Spinal cord (tissue), 10 donors: ENCODE data around the gene GDPD1. TPM values are rescaled to one million over a fixed set of nuclear protein-coding genes. Genes with fewer than 3 reads are reported as not detected.
"Not testable (repeated sequence)": the region's sequence is repeated elsewhere in the genome, so short reads cannot be mapped to it uniquely, and the experiment has no call there.

ENCODE experiments used
- DNase-seq, 6 donors: peaks; one replicate each; pipeline versions ENCODE4 v3.0.0 to v3.0.0-alpha.2; 2013 to 2015; ENCODE audit warnings: low spot score in 6 of 6, low read depth in 4 of 6
- H3K27ac ChIP-seq: one replicate; pipeline ENCODE4 v1.5.1; 2013; ENCODE audit warnings: low read depth, low read length, control low read depth
- H3K27me3 ChIP-seq: one replicate; pipeline ENCODE4 v1.6.1; 2013; ENCODE audit warnings: low read length; ENCODE audit not compliant: control insufficient read depth, insufficient read depth
- H3K36me3 ChIP-seq: one replicate; pipeline ENCODE4 v1.6.1; 2013; ENCODE audit warnings: low read length; ENCODE audit not compliant: control insufficient read depth, insufficient read depth
- H3K4me1 ChIP-seq: one replicate; pipeline ENCODE4 v1.6.1; 2013; ENCODE audit warnings: low read length; ENCODE audit not compliant: control insufficient read depth, insufficient read depth
- H3K4me3 ChIP-seq: one replicate; pipeline ENCODE4 v1.5.1; 2013; ENCODE audit warnings: low read depth, low read length, control low read depth
- H3K9me3 ChIP-seq: one replicate; pipeline ENCODE4 v1.6.1; 2013; ENCODE audit warnings: low read length; ENCODE audit not compliant: control insufficient read depth, insufficient read depth
- WGBS: methylation state at CpG from one replicate; pipeline ENCODE4 v1.1.5; 2013; ENCODE audit warnings: missing lambda C conversion rate; ENCODE audit not compliant: insufficient coverage; 5-methylcytosine and 5-hydroxymethylcytosine counted together
- polyA plus RNA-seq, 2 donors: library from polyadenylated mRNA; unstranded; fragments of 120-200 nt; gene quantifications; one replicate each; pipeline ENCODE4 v1.2.1, GENCODE V29; 2013; ENCODE audit not compliant: insufficient read length in 2 of 2
- total RNA-seq, 2 donors: library from RNA; depleted of rRNA in 1 of 2; stranded (reverse); fragments of 120-200 nt in 1 of 2; fragments of >200 nt in 1 of 2; gene quantifications; one replicate each; pipeline versions ENCODE4 v1.2.3 to v1.2.4, GENCODE V29; 2013 to 2014
- donor health status: healthy.

Gene GDPD1
- total and polyA plus RNA-seq, 4 donors, result 14.9 to 63.3 (median 50.7) TPM

DNA sequence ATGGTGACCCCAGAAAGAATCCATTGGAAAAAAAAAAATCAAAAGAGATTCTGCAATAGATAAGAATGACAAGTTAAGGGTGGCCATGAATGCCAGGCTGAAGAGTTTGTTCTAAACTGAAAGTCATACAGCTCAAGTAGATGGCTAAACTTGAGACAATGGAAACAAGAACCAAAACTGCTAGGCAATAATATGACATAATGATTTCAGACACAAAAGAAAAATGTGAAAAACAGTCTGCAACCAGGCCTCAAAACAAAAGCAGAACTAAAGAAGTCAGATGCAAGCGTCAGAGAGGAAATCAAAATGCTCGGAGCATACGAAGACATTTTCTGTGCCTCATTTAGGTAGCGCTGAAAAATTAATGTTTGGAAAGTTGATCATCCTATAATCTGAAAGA, 56.7 kb downstream of the GDPD1 start:
- H3K9me3 ChIP-seq, result no peaks in the 10 kb centered on the region
- no peak overlapping the region for H3K27ac ChIP-seq
- peaks cover 21% of the 10 kb centered on the region for H3K36me3 ChIP-seq
- H3K4me3 ChIP-seq, result no peak overlapping the region
- no peaks in the 10 kb centered on the region for H3K27me3 ChIP-seq
- no peaks in the 10 kb centered on the region for H3K4me1 ChIP-seq
- DNase-seq, result no peak
- 92% methylated on average over 2 of the region's 4 CpGs for WGBS

DNA sequence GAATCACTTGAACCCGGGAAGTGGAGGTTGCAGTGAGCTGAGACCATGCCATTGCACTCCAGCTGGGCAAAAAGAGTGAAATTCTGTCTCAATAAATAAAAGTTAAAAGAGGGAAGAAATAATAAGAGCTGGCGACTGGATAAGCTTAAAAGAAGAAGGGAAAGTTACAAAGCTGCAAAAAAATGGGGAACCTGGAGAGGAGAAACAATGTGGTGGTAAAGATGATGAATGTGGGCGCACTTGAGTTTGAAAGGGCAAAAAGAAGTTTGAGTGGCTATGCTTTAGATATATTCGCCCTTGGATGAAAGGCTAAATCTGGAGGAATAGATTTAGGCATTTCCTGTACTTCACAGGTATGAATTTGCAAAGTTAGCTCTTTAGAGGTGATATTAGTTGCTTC, 58.1 kb downstream of the GDPD1 start:
- Histone ChIP-seq H3K4me1 (no peaks in the 10 kb centered on the region), H3K27me3 (no peaks in the 10 kb centered on the region), H3K27ac (no peak overlapping the region), H3K4me3 (no peak overlapping the region), H3K9me3 (no peaks in the 10 kb centered on the region), H3K36me3 (peaks cover 19% of the 10 kb centered on the region)
- 84% methylated on average over 4 of the region's 4 CpGs for WGBS
- DNase-seq, result no peak

- Histone ChIP-seq H3K4me1 (no peaks in the 10 kb centered on the region), H3K36me3 (peaks cover 11% of the 10 kb centered on the region), H3K27me3 (no peaks in the 10 kb centered on the region), H3K4me3 (no peak overlapping the region), H3K27ac (no peak overlapping the region), H3K9me3 (no peaks in the 10 kb centered on the region)
- 92% methylated on average over 3 of the region's 4 CpGs for WGBS
- DNase-seq, result no peak
Measured at GRCh38 chr17:59284317-59284716, 64.0 kb downstream of the GDPD1 start.

GRCh38 chr17:59287452-59287851, 67.1 kb downstream of the GDPD1 start:
- H3K4me3 ChIP-seq, result no peak overlapping the region
- no peak for DNase-seq
- H3K27me3 ChIP-seq, result no peaks in the 10 kb centered on the region
- H3K4me1 ChIP-seq, result no peaks in the 10 kb centered on the region
- H3K9me3 ChIP-seq, result no peaks in the 10 kb centered on the region
- WGBS, result no CpG with 5 or more reads among the region's 1 CpG
- no peak overlapping the region for H3K27ac ChIP-seq
- H3K36me3 ChIP-seq, result no peaks in the 10 kb centered on the region

- Histone ChIP-seq H3K36me3 (no peaks in the 10 kb centered on the region), H3K4me1 (no peaks in the 10 kb centered on the region), H3K27ac (no peak overlapping the region), H3K27me3 (no peaks in the 10 kb centered on the region), H3K9me3 (no peaks in the 10 kb centered on the region), H3K4me3 (no peak overlapping the region)
- DNase-seq, result no peak
- WGBS, result 100% methylated on average over 2 of the region's 3 CpGs
Measured at GRCh38 chr17:59287891-59288290, 67.6 kb downstream of the GDPD1 start.

DNA sequence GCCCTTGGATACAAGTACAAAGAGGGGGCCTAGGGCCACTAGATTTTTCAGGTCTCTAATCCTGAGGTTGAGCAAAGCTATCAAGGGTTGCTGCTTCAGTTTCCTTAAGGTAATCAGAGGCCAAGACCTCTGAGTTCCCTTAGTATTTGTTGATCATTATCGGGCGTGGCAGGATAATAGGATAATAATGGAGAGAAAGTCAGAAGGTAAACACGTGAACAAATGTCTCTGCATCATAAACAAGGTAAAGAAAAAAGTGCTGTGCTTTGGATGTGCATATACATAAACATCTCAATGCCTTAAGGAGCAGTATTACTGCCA, 69.6 kb downstream of the GDPD1 start:
- no CpG with 5 or more reads among the region's 3 CpGs for WGBS
- no peaks in the 10 kb centered on the region for H3K4me1 ChIP-seq
- no peak overlapping the region for H3K4me3 ChIP-seq
- no peaks in the 10 kb centered on the region for H3K36me3 ChIP-seq
- DNase-seq, result no peak
- H3K27ac ChIP-seq, result no peak overlapping the region
- no peaks in the 10 kb centered on the region for H3K9me3 ChIP-seq
- no peaks in the 10 kb centered on the region for H3K27me3 ChIP-seq

DNA sequence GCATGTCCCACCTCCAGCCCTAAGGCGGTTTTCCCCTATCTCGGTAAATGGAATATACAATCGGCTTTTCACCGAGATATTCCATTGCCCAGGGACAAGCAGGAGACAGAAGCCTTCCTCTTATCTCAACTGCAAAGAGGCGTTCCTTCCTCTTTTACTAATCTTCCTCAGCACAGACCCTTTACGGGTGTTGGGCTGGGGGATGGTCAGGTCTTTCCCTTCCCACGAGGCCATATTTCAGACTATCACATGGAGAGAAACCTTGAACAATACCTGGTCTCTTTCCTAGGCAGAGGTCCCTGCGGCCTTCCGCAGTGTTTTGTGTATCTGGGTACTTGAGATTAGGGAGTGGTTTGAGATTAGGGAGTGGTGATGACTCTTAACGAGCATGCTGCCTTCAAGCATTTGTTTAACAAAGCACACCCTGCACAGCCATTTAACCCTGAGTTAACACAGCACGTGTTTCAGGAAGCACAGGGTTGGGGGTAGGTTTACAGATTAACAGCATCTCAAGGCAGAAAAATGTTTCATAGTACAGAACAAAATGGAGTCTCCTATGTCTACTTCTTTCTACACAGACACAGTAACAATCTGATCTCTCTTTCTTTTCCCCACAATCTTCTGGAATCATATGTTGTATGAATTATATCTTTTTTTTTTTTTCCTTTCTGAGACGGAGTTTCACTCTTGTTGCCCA, 70.1 kb downstream of the GDPD1 start:
- 67% methylated on average over 4 of the region's 12 CpGs for WGBS
- not testable (repeated sequence) for H3K36me3 ChIP-seq, H3K4me3 ChIP-seq, H3K4me1 ChIP-seq, H3K27ac ChIP-seq, H3K27me3 ChIP-seq, H3K9me3 ChIP-seq
- DNase-seq, result peak in 1 of 6 donors; percentile 60

- H3K9me3 ChIP-seq, result no peaks in the 10 kb centered on the region
- no peaks in the 10 kb centered on the region for H3K4me1 ChIP-seq
- H3K36me3 ChIP-seq, result no peaks in the 10 kb centered on the region
- no CpG with 5 or more reads among the region's 1 CpG for WGBS
- no peak overlapping the region for H3K4me3 ChIP-seq
- no peak overlapping the region for H3K27ac ChIP-seq
- no peaks in the 10 kb centered on the region for H3K27me3 ChIP-seq
- no peak for DNase-seq
Measured at GRCh38 chr17:59292174-59292523, 71.8 kb downstream of the GDPD1 start.

DNA sequence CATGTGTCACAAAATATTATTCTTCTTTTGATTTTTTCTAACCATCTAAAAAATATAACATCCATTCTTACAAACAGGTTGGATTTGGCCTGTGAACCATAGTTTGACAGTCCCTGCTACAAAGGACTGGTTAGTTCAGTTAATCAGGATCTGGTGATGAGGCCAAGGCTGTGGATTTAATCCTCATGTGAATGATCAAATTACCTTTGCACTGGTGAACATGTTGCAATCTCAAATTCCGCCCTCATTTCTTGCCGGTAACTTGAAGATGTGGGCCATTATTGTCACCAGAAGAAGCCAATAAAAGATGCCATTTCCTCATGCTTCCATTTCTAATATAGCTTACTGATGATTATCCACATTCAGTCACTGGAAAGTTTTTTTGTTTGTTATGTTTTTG, 75.9 kb downstream of the GDPD1 start:
- Histone ChIP-seq H3K27me3 (no peaks in the 10 kb centered on the region), H3K36me3 (no peaks in the 10 kb centered on the region), H3K9me3 (no peaks in the 10 kb centered on the region), H3K4me1 (no peaks in the 10 kb centered on the region), H3K4me3 (no peak overlapping the region), H3K27ac (no peak overlapping the region)
- WGBS, result no CpG with 5 or more reads among the region's 2 CpGs
- DNase-seq, result no peak

GRCh38 chr17:59298521-59298920, 78.2 kb downstream of the GDPD1 start:
- H3K27me3 ChIP-seq, result no peaks in the 10 kb centered on the region
- 77% methylated on average over 2 of the region's 2 CpGs for WGBS

More at GRCh38 chr17:59298521-59298920, 78.2 kb downstream of the GDPD1 start:
- no peak overlapping the region for H3K4me3 ChIP-seq
- no peaks in the 10 kb centered on the region for H3K36me3 ChIP-seq
- H3K4me1 ChIP-seq, result no peaks in the 10 kb centered on the region
- H3K27ac ChIP-seq, result no peak overlapping the region
- DNase-seq, result no peak
- no peaks in the 10 kb centered on the region for H3K9me3 ChIP-seq
